PC-3 (cell line): ENCODE data around the gene CACNA2D2.

Experiments used
- CTCF ChIP-seq: fragments of 300-600 bp; sonication (generic); conservative IDR thresholded peaks from 2 replicates; pipeline ENCODE4 v1.5.1; 2017; ENCODE audit warnings: antibody characterized with exemption, low read depth, mild to moderate bottlenecking, low read length
- EZH2 ChIP-seq: fragments of 300-600 bp; sonication (generic); IDR thresholded peaks from one replicate; pipeline ENCODE4 v1.6.1; 2017; ENCODE audit warnings: antibody characterized with exemption, mild to moderate bottlenecking, low read length; ENCODE audit not compliant: unreplicated experiment

- TF ChIP-seq CTCF (no peak), EZH2 (no peak)
Measured at GRCh38 chr3:50524746-50525145, 21.3 kb upstream of the CACNA2D2 start.
